SK-N-SH (cell line): Measurements from ENCODE around the gene VAPB. TPM values are rescaled to one million over a fixed set of nuclear protein-coding genes. Genes with fewer than 3 reads are reported as not detected.
"Not testable (repeated sequence)": the region's sequence is repeated elsewhere in the genome, so short reads cannot be mapped to it uniquely, and the experiment has no call there.

ENCODE experiments used
- CTCF ChIA-PET: fragments of 300-600, 350-600 bp; formaldehyde crosslinking; extraction: SDS; loops from one replicate; lab custom pipeline; 2021; lab: Yijun Ruan, JAX
- POLR2A ChIA-PET: fragments of 350-600 bp; sonication (Branson Sonifier 250); formaldehyde crosslinking; extraction: SDS; loops from one replicate; lab custom pipeline; 2020; ENCODE audit warnings: antibody characterized with exemption, inconsistent platforms; lab: Yijun Ruan, JAX
- DNase-seq: peaks from one replicate; pipeline ENCODE4 v3.0.0; 2012
- H2AFZ ChIP-seq: fragments of 200-600 bp; sonication (generic); 2 replicates; pipeline ENCODE4 v1.8.1; 2016; ENCODE audit warnings: antibody characterized with exemption, mild to moderate bottlenecking, low read depth
- H3F3A ChIP-seq: fragments of 200-600 bp; sonication (generic); replicated peaks from 2 replicates; pipeline ENCODE3; 2016; ENCODE audit warnings: antibody characterized with exemption, mild to moderate bottlenecking; ENCODE audit not compliant: insufficient read depth
- H3K27ac ChIP-seq, 2 experiments: fragments of 200-500 bp in 1 of 2; fragments of 200-600 bp in 1 of 2; sonication (Bioruptor generic) in 1 of 2; sonication (generic), shearing (Covaris generic) in 1 of 2; 2 replicates each; pipeline versions ENCODE4 v1.5.1 to v1.6.1; 2014 to 2016; ENCODE audit warnings: low read depth in 2 of 2, inconsistent platforms in 1 of 2, low read length in 1 of 2, mild to moderate bottlenecking in 1 of 2, mixed read lengths in 1 of 2
- H3K27me3 ChIP-seq: fragments of 200-600 bp; sonication (generic), shearing (Covaris generic); 2 replicates; pipeline ENCODE4 v1.6.1; 2016; ENCODE audit warnings: mixed run types; ENCODE audit not compliant: insufficient read depth
- H3K36me3 ChIP-seq, 2 experiments: fragments of 200-500 bp in 1 of 2; fragments of 200-600 bp in 1 of 2; sonication (Bioruptor generic) in 1 of 2; sonication (generic) in 1 of 2; replicated peaks in 1 of 2; 2 replicates each; pipeline versions ENCODE3 to v1.5.1; 2014 to 2016; ENCODE audit warnings: low read length in 1 of 2, mild to moderate bottlenecking in 1 of 2; ENCODE audit not compliant: insufficient read depth in 2 of 2, control insufficient read depth in 1 of 2
- H3K4me1 ChIP-seq, 2 experiments: fragments of 200-500 bp in 1 of 2; fragments of 200-600 bp in 1 of 2; sonication (Bioruptor generic) in 1 of 2; sonication (generic), shearing (Covaris generic) in 1 of 2; 2 replicates each; pipeline versions ENCODE4 v1.5.1 to v1.6.1; 2014 to 2016; ENCODE audit warnings: low read depth in 1 of 2, low read length in 1 of 2, mixed run types in 1 of 2; ENCODE audit not compliant: insufficient read depth in 2 of 2, control insufficient read depth in 1 of 2
- H3K4me2 ChIP-seq: fragments of 200-600 bp; sonication (generic), shearing (Covaris generic); 2 replicates; pipeline ENCODE4 v1.6.1; 2017; ENCODE audit warnings: mixed run types
- H3K4me3 ChIP-seq, 2 experiments: fragments of 200-500 bp in 1 of 2; fragments of 200-600 bp in 1 of 2; sonication (Bioruptor generic) in 1 of 2; sonication (generic), shearing (Covaris generic) in 1 of 2; 2 replicates each; pipeline versions ENCODE4 v1.5.1 to v1.8.1; 2014 to 2016; ENCODE audit warnings: low read depth in 2 of 2, inconsistent platforms in 1 of 2, low read length in 1 of 2, mild to moderate bottlenecking in 1 of 2, mixed read lengths in 1 of 2, moderate library complexity in 1 of 2
- H3K79me2 ChIP-seq: fragments of 200-600 bp; sonication (generic); 2 replicates; pipeline ENCODE4 v1.8.1; 2017; ENCODE audit warnings: mild to moderate bottlenecking; ENCODE audit not compliant: insufficient read depth
- H3K9ac ChIP-seq: fragments of 200-600 bp; sonication (generic); 2 replicates; pipeline ENCODE4 v1.6.1; 2017; ENCODE audit warnings: mixed run types
- H3K9me2 ChIP-seq: fragments of 200-600 bp; sonication (generic); 2 replicates; pipeline ENCODE4 v1.6.1; 2017; ENCODE audit warnings: mixed run types
- H3K9me3 ChIP-seq: fragments of 200-600 bp; sonication (generic); 2 replicates; pipeline ENCODE4 v1.6.1; 2017; ENCODE audit warnings: mixed run types, mild to moderate bottlenecking, moderate library complexity
- H4K20me1 ChIP-seq: fragments of 200-600 bp; sonication (generic); 2 replicates; pipeline ENCODE4 v1.6.1; 2017; ENCODE audit warnings: mild to moderate bottlenecking, mixed run types; ENCODE audit not compliant: insufficient read depth
- ELF1 ChIP-seq: IDR thresholded peaks from 2 replicates; pipeline ENCODE4 v1.4.0; 2012
- FOSL2 ChIP-seq: IDR thresholded peaks from 2 replicates; pipeline ENCODE4 v1.4.0; 2012; ENCODE audit warnings: low read depth, mild to moderate bottlenecking, moderate library complexity, borderline replicate concordance
- IRF3 ChIP-seq: fragments of 150-350 bp; IDR thresholded peaks from 2 replicates; pipeline ENCODE4 v1.6.1; 2016; ENCODE audit warnings: mild to moderate bottlenecking, low read depth, low read length
- NFIC ChIP-seq: IDR thresholded peaks from 2 replicates; pipeline ENCODE4 v1.4.0; 2012; ENCODE audit warnings: borderline replicate concordance
- NRF1 ChIP-seq: IDR thresholded peaks from 2 replicates; pipeline ENCODE4 v1.6.1; 2012; ENCODE audit warnings: low read depth, mild to moderate bottlenecking, low read length
- RXRA ChIP-seq: IDR thresholded peaks from 2 replicates; pipeline ENCODE4 v1.4.0; 2012; ENCODE audit warnings: low read depth, mild to moderate bottlenecking, borderline replicate concordance
- TAF1 ChIP-seq: IDR thresholded peaks from 2 replicates; pipeline ENCODE4 v1.6.1; 2012; ENCODE audit warnings: low read depth, mild to moderate bottlenecking, low read length, moderate library complexity, borderline replicate concordance
- USF2 ChIP-seq: fragments of 150-350 bp; IDR thresholded peaks from 2 replicates; pipeline ENCODE4 v1.6.1; 2017; ENCODE audit warnings: antibody characterized with exemption, low read length, low read depth, borderline replicate concordance
- YY1 ChIP-seq: IDR thresholded peaks from 2 replicates; pipeline ENCODE4 v1.4.0; 2012; ENCODE audit warnings: low read depth, mild to moderate bottlenecking
- ZBTB33 ChIP-seq: IDR thresholded peaks from 2 replicates; pipeline ENCODE4 v1.4.0; 2012; ENCODE audit warnings: low read depth, borderline replicate concordance
- WGBS: methylation state at CpG from one replicate; pipeline ENCODE4 v1.1.6; 2017; ENCODE audit warnings: low lambda C conversion rate; 5-methylcytosine and 5-hydroxymethylcytosine counted together
- polyA plus RNA-seq, 3 experiments: library from polyadenylated mRNA; depleted of rRNA; stranded (reverse); fragments of >200 nt; gene quantifications; 2 replicates each; pipeline ENCODE4 v1.2.3, GENCODE V29; 2012

Gene VAPB
- polyA plus RNA-seq, 1 of the 3 experiments (the other 2 are of a cell fraction) = 16.9 TPM

- WGBS = 100% methylated on average over 1 of the region's 35 CpGs
- H3K4me1 ChIP-seq, H3K9me3 ChIP-seq, H3K27ac ChIP-seq, H3K4me3 ChIP-seq, DNase-seq, POLR2A ChIA-PET, H3K9me2 ChIP-seq, H3F3A ChIP-seq, H3K4me2 ChIP-seq, CTCF ChIA-PET, H3K9ac ChIP-seq, H3K27me3 ChIP-seq, H2AFZ ChIP-seq: not testable (repeated sequence)
- Histone ChIP-seq H3K36me3 (peaks cover 10 to 20% of the 10 kb centered on the region in 2 experiments), H3K79me2 (peaks cover 86% of the 10 kb centered on the region), H4K20me1 (peaks cover 25% of the 10 kb centered on the region)
These were observed 25.2 kb downstream of the VAPB start for GRCh38 chr20:58414216-58414615.

- WGBS = 94% methylated on average over 21 of the region's 26 CpGs
- H3K27ac ChIP-seq, CTCF ChIA-PET: not testable (repeated sequence)
These were observed 25.8 kb downstream of the VAPB start for GRCh38 chr20:58414786-58415185.

GRCh38 chr20:58416057-58416456 lies 27.0 kb downstream of the VAPB start:
- 94% methylated on average over 1 of the region's 1 CpG for WGBS
- ChIA-PET POLR2A (no interaction called here), CTCF (no interaction called here)
- Histone ChIP-seq H3K27ac (no peak overlapping the region), H3F3A (peaks cover 10% of the 10 kb centered on the region), H3K9me2 (no peaks in the 10 kb centered on the region), H3K9ac (no peak overlapping the region), H3K79me2 (peaks cover 80% of the 10 kb centered on the region), H3K9me3 (no peaks in the 10 kb centered on the region), H3K4me1 (peaks cover 0 to 3% of the 10 kb centered on the region in 2 experiments; a peak in 2 of 4 replicates), H4K20me1 (peaks cover 16% of the 10 kb centered on the region), H3K27me3 (no peaks in the 10 kb centered on the region), H2AFZ (no peak overlapping the region), H3K36me3 (peaks cover 20 to 28% of the 10 kb centered on the region in 2 experiments), H3K4me3 (no peak overlapping the region), H3K4me2 (no peak overlapping the region)
- TF ChIP-seq NFIC (no peak), RXRA (no peak), NRF1 (no peak), FOSL2 (no peak), YY1 (no peak)
- DNase-seq = no peak

More at GRCh38 chr20:58414786-58415185, 25.8 kb downstream of the VAPB start:
- Histone ChIP-seq H4K20me1 (peaks cover 21% of the 10 kb centered on the region), H3K79me2 (peaks cover 86% of the 10 kb centered on the region), H3K36me3 (peaks cover 12 to 26% of the 10 kb centered on the region in 2 experiments)
- H3K4me2 ChIP-seq, H3F3A ChIP-seq, H3K9ac ChIP-seq, H2AFZ ChIP-seq, H3K4me1 ChIP-seq, H3K9me2 ChIP-seq, POLR2A ChIA-PET, H3K4me3 ChIP-seq, H3K27me3 ChIP-seq, H3K9me3 ChIP-seq, DNase-seq: not testable (repeated sequence)

GRCh38 chr20:58416835-58417234 lies 27.8 kb downstream of the VAPB start:
- Histone ChIP-seq H3F3A (peaks cover 10% of the 10 kb centered on the region), H4K20me1 (peaks cover 15% of the 10 kb centered on the region), H3K4me1 (peaks cover 0 to 4% of the 10 kb centered on the region in 2 experiments; a peak in 2 of 4 replicates), H3K27ac (no peak overlapping the region), H3K79me2 (peaks cover 80% of the 10 kb centered on the region), H3K4me3 (no peak overlapping the region), H3K9ac (no peak overlapping the region), H3K27me3 (no peaks in the 10 kb centered on the region), H3K36me3 (peaks cover 20 to 27% of the 10 kb centered on the region in 2 experiments), H3K9me3 (no peaks in the 10 kb centered on the region), H2AFZ (no peak overlapping the region), H3K9me2 (no peaks in the 10 kb centered on the region), H3K4me2 (no peak overlapping the region)
- POLR2A ChIA-PET = no interaction called here
- CTCF ChIA-PET = no interaction called here
- DNase-seq = no peak
- WGBS = 95% methylated on average over 2 of the region's 2 CpGs
- TF ChIP-seq USF2 (no peak), TAF1 (no peak), ELF1 (no peak), IRF3 (no peak), ZBTB33 (no peak)
